ENCODE results near the gene ATG7.

The ATG7 gene

GRCh38 chr3:11539677-11540076 is 267.5 kb downstream of the ATG7 start:
- no peaks in the 10 kb centered on the region for H4K20me1 ChIP-seq (ENCODE audit: low read depth, low read length)
- TF ChIP-seq CTCF (IDR thresholded peaks at IDR 0.05; ENCODE audit: insufficient read depth, low read length, poor library complexity, severe bottlenecking) (no peak), EZH2phosphoT487 (conservative IDR thresholded peaks at IDR 0.05; ENCODE audit: low read length) (no peak)
- H3K9ac ChIP-seq (ENCODE audit: low read length), result no peak overlapping the region
- no peaks in the 10 kb centered on the region for H3K27me3 ChIP-seq (ENCODE audit: low read length)
- no peaks in the 10 kb centered on the region for H3K9me3 ChIP-seq (ENCODE audit: insufficient read depth, low read length)
- H2AFZ ChIP-seq (ENCODE audit: low read depth, low read length, severe bottlenecking), result no peak overlapping the region
- no peak overlapping the region for H3K4me2 ChIP-seq (ENCODE audit: low read depth, low read length, poor library complexity, severe bottlenecking)
- H3K27ac ChIP-seq (ENCODE audit: low read depth, low read length), result no peak overlapping the region
- no peaks in the 10 kb centered on the region for H3K79me2 ChIP-seq (ENCODE audit: insufficient read depth, low read length)
- no peaks in the 10 kb centered on the region for H3K36me3 ChIP-seq (ENCODE audit: low read length)
- no peaks in the 10 kb centered on the region for H3K9me2 ChIP-seq (replicated peaks; ENCODE audit: insufficient read depth, low read length)
- no peak overlapping the region for H3K4me3 ChIP-seq (ENCODE audit: insufficient read depth, low read length, poor library complexity, severe bottlenecking)
- H3F3A ChIP-seq (ENCODE audit: insufficient read depth), result no peaks in the 10 kb centered on the region

- Histone ChIP-seq H3K27ac (ENCODE audit: low read depth, low read length) (no peak overlapping the region), H3F3A (ENCODE audit: insufficient read depth) (no peaks in the 10 kb centered on the region), H3K9me2 (replicated peaks; ENCODE audit: insufficient read depth, low read length) (no peaks in the 10 kb centered on the region), H3K36me3 (ENCODE audit: low read length) (no peaks in the 10 kb centered on the region), H3K4me3 (ENCODE audit: insufficient read depth, low read length, poor library complexity, severe bottlenecking) (no peak overlapping the region), H2AFZ (ENCODE audit: low read depth, low read length, severe bottlenecking) (no peak overlapping the region), H3K79me2 (ENCODE audit: insufficient read depth, low read length) (no peaks in the 10 kb centered on the region), H3K9me3 (ENCODE audit: insufficient read depth, low read length) (no peaks in the 10 kb centered on the region), H3K4me2 (ENCODE audit: low read depth, low read length, poor library complexity, severe bottlenecking) (no peak overlapping the region), H3K9ac (ENCODE audit: low read length) (no peak overlapping the region), H3K27me3 (ENCODE audit: low read length) (no peaks in the 10 kb centered on the region), H4K20me1 (ENCODE audit: low read depth, low read length) (no peaks in the 10 kb centered on the region)
- TF ChIP-seq CTCF (IDR thresholded peaks at IDR 0.05; ENCODE audit: insufficient read depth, low read length, poor library complexity, severe bottlenecking) (no peak), EZH2phosphoT487 (conservative IDR thresholded peaks at IDR 0.05; ENCODE audit: low read length) (no peak)
Observed at GRCh38 chr3:11541321-11542303, 269.4 kb downstream of the ATG7 start.

- Histone ChIP-seq H3K27me3 (ENCODE audit: low read length) (no peaks in the 10 kb centered on the region), H2AFZ (ENCODE audit: low read depth, low read length, severe bottlenecking) (no peak overlapping the region), H3K9ac (ENCODE audit: low read length) (no peak overlapping the region), H3K4me3 (ENCODE audit: insufficient read depth, low read length, poor library complexity, severe bottlenecking) (no peak overlapping the region), H3K79me2 (ENCODE audit: insufficient read depth, low read length) (no peaks in the 10 kb centered on the region), H3F3A (ENCODE audit: insufficient read depth) (no peaks in the 10 kb centered on the region), H3K27ac (ENCODE audit: low read depth, low read length) (no peak overlapping the region), H3K36me3 (ENCODE audit: low read length) (no peaks in the 10 kb centered on the region), H3K9me2 (replicated peaks; ENCODE audit: insufficient read depth, low read length) (no peaks in the 10 kb centered on the region), H4K20me1 (ENCODE audit: low read depth, low read length) (no peaks in the 10 kb centered on the region), H3K9me3 (ENCODE audit: insufficient read depth, low read length) (no peaks in the 10 kb centered on the region), H3K4me2 (ENCODE audit: low read depth, low read length, poor library complexity, severe bottlenecking) (no peak overlapping the region)
- TF ChIP-seq CTCF (IDR thresholded peaks at IDR 0.05; ENCODE audit: insufficient read depth, low read length, poor library complexity, severe bottlenecking) (no peak), EZH2phosphoT487 (conservative IDR thresholded peaks at IDR 0.05; ENCODE audit: low read length) (no peak)
Observed at GRCh38 chr3:11542551-11542950, 270.4 kb downstream of the ATG7 start.

Data from SU-DHL-6 (cell line).